SK-N-MC (cell line): Measurements from ENCODE around the gene ATP13A5.

Experiments used
- EZH2 ChIP-seq: fragments of 200-600 bp; sonication (generic); IDR thresholded peaks from one replicate; pipeline ENCODE4 v1.6.1; 2017; ENCODE audit warnings: antibody characterized with exemption
- FOXP2 ChIP-seq: optimal IDR thresholded peaks from 2 replicates; pipeline ENCODE3; 2011; ENCODE audit warnings: mild to moderate bottlenecking, moderate library complexity; ENCODE audit not compliant: insufficient read depth; ENCODE audit errors: extremely low read length, control extremely low read depth
- POLR2AphosphoS5 ChIP-seq: IDR thresholded peaks from 2 replicates; pipeline ENCODE4 v1.6.1; 2012; ENCODE audit warnings: mild to moderate bottlenecking, low read depth, low read length, borderline replicate concordance

- no peak for TF ChIP-seq POLR2AphosphoS5
- TF ChIP-seq EZH2, result no peak
- no peak for TF ChIP-seq FOXP2
Measured at GRCh38 chr3:193261970-193262369, 116.6 kb downstream of the ATP13A5 start.
